Amniotic epithelial cell (primary cell): ENCODE results near the gene CPT1B.
"Not testable (repeated sequence)": the region's sequence is repeated elsewhere in the genome, so short reads cannot be mapped to it uniquely, and the experiment has no call there.

Experiments used
- DNase-seq: peaks from one replicate; pipeline ENCODE4 v3.0.0-alpha.2; 2010; ENCODE audit warnings: low read depth

CPT1B gene

DNA sequence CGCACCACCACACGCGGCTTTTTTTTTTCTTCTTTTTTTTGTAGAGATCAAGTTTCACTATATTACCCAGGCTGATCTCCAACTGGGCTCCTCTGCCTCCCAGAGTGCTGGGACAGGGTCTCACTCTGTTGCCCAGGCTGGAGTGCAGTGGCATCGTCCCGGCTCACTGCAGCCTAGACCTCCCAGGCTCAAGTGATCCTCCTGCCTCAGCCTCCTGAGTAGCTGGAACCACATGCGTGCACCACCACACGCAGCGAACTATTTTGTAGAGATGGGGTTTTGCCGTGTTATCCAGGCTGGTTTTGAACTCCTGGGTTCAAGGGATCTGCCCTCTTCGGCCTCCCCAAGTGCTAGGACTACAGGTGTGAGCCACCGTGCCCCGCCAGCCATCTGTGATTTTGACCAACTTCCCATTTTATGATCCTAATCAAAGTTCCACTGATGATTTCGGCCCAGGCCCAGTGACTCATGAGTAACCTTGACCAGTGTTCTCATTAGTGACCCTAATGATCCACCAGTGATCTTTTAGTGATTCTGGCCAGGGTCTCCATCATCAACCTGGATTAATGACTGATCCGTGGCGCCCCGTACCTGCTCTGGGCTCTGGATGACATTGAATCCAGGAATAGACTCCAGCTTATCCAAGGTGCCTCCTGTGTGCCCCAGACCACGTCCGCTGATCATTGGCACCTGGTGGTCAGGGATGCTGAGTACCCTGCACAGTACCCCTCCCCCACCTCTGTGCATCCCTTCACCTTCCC, 50.1 kb downstream of the CPT1B start:
- no peak for DNase-seq

DNA sequence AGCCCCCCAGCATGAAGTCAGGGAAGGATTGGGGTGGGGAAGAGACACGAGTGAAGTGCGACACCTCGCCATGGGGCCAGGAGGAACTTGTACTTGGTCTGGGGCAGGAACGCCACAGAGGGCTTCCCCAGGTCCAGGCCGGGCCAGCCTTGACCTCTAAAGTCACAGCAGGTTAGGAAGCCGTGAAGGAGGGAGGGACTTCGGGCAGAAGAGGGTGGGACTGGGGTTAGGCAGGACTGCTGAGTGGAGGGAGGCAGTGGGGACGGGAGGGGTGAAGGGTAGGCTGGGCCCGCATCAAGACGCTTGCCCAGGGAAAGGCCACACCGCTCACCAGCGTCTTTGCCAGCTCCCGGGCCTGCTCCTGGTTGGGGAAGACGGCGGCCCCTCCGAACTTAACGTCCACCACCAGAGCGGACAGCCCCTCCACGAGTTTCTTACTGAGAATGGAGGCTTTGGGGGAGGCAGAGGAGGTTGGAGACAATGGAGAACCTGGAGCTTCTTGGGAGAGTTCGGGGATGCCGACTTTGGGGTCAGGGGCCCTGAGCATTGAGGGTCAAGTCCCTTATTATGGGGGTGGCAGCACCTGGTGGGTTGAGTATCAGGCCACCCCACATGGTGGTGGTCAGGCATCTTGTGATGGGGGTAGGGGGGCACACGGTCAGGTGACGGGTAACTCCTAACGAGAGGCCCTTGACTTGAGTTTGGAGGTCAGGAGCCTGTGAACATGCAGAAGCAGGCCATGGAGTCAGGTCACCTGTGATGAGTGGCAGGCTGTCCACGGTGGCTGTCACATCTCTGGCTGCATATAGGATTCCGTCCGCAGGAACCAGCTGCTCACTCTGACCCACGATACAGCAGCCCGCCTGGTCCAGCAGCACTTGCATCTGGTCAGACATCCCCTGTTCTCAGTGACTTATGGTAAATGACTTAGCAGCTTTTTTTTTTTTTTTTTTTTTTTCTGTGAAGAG, 51.1 kb downstream of the CPT1B start:
- DNase-seq: peak; percentile 65

DNA sequence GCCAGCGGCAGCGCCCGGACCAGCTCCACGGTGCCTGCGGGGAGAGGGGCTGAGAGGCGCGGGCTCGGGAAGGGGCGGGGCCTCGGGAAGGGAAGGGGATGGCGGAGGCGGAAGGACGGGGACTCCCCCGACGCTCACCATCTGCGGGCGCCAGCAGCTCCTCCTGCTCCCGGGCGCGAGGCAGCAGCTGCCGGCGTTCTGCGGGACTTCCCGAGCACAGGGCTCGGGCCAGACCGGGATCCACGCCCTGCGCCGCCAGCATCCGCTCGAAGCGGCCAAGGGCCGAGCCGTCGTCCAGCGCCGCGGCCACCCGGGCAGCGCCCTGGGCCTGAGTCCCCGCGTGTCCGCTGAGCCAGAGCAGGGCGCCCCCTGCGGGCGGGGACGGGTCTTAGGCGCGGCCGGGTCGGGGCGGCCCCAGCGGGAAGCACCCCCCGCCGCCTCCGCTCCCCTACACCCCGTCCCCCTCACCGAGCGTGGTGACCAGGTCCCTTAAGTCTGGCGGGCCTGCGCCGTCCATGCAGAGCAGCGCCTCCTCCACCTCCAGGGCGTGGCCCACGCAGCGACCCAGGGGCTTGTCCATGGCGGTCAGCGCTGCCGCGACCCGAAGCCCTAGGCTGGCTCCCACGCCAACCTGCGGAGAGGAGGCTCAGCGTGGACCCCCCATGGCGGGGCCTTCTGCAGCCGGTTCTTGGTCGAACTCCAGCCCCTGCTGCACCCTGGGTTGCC, 52.0 kb downstream of the CPT1B start:
- DNase-seq: peak; percentile 64

DNA sequence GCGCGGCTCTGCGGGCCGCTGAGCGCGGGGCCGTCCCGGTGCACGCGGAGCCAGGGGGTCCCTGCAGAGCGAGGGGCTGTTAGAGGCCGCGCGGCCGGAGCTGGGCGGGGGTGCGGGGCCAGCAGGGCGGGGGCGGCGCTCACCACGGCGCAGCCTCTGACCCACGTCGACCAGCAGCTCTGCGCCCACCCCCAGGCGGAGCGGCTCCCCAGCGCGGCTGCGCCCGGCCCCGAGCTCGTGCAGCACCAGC, 52.4 kb downstream of the CPT1B start:
- DNase-seq: no peak

DNA sequence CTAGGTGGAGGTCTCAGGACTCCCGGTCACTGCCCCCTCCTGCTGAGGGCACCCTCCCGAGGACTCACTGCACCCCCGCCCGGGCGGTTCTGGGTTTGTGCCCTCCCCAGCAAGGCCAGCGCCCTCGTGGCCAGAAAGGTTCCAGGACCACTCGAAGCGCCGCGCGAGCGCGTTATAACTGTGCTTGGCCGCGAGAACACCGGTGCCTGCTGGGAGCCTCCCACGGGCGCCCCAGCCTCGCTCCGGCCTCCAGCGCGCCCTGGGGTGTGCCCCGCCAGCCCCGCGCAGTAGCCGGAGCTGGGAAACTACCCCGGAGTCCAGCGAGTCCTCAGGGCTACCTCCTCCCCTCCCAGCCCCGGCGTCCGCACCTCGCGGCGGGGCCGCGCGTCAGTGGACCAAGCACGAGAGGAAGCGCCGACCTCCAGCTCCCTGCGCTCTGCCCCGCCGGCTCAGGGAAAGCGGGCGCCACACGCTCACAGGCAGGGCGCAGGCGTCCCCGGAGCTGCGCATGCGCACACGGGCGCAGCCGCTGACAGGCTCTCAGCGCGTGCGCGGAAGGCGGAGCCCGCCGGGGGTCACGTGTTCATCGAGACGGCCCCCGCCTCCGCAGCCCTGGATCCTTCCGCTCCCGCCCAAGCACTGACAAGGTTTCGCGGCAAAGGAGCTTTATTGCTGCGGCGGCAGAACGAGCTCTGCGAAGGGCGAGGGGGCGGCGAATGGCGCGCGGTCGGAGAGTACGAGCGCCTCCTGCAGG, 52.9 kb downstream of the CPT1B start, which contains the start of gene SCO2:
SCO2 (minus strand) TSS at position 495 of the 754 bp plus-strand sequence. CDS start 1,187 bp downstream, outside the sequence.
- DNase-seq: peak; percentile 96

DNA sequence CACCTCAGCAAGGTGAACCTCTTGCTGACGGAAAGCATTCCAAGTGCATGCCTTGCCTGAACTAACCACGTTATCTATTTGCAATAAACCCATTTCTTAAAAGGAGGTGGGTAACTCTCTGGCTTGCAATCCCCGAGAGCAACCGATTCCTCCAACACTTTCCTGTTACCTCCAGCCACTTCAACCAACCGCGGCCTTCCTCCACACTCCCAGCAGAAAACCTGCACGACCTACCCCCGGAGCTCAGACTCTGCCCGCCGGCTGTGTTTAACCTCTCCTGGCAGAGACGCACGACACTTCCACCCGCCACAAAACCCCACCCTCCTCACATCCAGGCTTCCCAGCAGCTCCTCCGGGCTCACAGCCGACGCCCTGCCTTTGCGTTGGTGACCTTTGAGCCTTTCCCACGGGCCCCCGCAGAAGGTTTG, 53.5 kb downstream of the CPT1B start:
- no peak for DNase-seq

DNA sequence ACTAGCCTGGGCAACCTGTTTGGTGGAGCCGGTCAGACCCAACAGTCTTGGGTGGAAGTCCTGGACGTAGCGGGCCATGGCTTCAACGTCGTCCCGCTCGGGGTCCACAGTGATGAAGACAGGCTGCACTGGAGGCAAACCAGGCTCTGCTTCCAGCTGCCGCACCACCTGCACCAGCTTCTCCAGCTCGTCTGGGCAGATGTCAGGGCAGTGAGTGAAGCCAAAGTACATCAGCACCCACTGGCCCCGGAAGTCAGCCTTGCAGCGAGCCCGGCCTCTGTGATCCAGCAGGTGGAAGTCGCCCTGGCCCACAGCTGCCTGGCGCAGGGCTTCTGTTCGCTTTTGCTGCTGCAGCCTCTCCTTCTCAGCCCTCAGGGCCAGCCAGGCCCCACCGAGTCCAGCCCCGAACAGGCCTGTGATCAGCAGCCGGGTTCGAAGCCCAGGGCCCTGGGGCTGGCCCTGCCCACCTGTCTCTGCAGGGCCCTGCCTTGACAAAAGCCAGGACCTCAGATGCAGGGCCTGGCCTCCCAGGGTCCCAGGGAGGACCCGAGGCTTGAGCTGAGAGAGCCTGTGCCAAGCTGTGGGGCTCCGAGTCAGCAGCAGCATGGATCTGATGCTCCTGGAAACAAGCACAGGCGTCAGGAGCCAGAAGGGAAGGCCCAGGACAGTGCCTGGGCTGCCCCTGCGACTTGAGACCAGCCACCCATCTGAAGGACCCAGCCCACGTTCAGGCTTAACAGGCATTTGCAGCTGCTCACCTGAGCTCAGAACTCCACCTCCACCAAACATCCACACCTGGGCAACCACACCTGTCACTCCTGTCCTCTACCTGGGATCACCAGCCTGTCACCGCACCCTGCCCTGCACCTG, 54.2 kb downstream of the CPT1B start:
- DNase-seq: no peak

DNA sequence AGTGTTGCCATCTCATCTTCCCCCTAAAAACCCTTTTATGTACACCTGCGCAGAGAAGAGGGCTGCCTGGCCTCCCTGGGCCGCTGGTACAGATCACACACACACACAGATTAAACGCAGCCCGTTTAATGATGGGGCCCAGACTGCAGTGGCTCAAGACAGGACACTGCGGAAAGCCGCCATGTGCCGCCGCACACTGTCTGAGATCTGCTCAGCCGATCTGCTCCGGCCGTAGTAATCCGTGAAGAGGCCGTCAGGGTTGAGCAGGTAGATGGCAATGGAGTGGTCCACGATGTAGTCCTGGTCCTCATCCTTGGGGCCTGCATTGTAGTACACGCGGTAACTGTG, 54.8 kb downstream of the CPT1B start:
- DNase-seq: no peak

DNA sequence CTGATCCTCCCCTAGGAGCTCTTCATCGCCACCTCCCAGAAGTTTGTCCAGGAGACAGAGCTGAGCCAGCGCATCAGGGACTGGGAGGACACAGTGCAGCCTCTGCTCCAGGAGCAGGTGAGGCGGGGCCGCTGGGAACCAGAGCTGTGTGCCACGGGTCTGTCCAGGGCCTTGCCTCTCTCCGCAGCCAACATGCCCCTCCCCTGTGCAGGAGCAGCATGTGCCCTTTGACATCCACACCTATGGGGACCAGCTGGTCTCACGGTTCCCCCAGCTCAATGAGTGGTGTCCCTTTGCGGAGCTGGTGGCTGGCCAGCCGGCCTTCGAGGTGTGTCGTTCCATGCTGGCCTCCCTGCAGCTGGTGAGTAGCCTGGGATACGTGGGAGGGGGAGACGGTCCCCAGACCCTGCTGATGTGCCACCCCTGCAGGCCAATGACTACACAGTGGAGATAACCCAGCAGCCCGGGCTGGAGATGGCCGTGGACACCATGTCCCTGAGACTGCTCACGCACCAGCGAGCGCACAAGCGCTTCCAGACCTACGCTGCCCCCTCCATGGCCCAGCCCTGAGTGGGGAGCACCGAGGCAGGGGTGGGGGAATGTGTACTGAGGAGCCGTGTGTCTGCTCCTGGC, 55.3 kb downstream of the CPT1B start:
- DNase-seq: no peak

DNA sequence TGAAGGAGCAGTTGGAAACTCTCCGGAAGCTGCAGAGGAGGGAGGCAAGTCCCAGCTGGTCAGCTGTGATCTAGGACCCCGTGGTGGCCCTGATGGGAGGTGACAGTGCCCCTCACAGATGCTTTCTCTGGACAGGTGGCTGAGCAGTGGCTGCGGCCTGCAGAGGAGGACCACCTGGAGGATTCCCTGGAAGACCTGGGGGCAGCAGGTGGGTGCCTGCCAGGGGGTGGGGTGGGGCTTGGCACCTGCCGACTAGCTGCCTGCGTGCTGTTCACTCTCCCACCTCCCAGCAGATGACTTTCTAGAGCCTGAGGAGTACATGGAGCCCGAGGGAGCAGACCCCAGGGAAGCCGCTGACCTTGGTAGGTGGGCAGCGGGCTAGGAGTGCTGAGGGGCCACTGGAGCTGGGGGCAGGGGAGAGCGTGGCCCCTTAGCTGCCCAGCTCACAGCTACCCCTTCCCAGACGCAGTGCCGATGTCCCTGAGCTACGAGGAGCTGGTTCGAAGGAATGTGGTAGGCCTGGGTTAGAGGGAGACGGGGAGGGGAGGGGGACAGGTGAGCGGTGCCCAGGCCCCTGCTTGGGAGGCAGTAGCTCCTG, 55.9 kb downstream of the CPT1B start:
- no peak for DNase-seq

DNA sequence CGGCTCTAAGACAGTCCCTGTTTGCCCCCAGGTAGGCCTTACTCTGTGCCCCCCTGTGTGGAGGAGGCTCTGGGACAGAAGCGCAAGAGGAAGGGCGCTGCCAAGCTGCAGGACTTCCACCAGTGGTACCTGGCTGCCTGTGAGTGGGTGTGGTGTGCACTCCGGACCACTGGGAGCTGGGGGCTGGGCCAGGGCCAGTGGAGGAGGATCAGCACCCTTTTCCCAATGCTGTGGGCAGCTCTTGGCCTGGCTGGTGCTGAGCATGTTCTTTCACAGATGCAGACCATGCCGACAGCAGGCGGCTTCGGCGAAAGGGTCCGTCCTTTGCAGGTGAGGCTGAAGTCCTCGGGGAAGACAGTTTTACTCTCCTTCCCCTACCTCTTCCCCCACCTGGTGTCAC, 56.5 kb downstream of the CPT1B start:
- DNase-seq: no peak

DNA sequence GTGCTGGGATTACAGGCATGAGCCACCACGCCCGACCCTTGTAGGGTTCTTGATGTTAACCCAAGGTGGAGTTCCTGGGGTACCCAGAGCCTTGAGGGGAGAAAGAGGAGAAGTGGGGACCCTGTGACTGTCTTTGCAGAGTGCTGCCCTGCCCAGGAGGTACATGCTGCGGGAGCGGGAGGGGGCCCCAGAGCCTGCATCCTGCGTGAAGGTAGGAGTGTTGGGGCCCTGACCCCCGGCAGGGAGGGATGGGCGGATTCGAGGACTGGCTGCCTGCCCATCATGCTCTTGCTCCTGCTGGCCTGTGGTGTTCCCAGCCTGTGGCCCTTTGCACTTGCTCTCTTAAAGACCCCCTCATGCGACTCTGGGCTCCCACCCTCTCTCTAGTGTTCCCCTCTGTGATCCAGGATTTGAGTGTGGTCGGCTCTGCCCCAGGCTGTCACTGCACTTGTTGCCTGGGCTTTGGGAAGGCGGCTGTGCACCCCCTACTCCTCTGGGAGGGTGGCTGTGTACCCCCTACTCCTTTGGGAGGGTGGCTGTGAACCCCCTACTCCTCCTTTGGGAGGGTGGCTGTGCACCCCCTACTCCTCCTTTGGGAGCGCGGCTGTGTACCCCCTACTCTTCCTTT, 57.3 kb downstream of the CPT1B start:
- DNase-seq: no peak

DNA sequence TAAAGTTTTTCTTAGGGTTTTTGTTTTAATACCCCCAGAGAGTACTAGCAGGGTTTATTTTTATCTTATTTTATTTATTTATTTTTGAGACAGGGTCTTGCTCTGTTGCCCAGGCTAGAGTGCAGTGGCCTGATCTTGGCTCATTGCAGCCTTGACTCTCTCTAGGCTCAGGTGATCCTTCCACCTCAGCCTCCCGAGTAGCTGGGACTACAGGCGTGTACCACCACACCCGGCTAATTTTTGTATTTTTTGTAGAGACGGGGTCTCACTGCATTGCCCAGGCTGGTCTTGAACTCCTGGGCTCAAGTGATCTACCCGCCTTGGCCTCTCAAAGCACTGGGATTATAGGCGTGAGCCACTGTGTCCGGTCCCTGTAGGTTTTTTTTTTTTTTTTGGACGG, 58.0 kb downstream of the CPT1B start:
- not testable (repeated sequence) for DNase-seq

DNA sequence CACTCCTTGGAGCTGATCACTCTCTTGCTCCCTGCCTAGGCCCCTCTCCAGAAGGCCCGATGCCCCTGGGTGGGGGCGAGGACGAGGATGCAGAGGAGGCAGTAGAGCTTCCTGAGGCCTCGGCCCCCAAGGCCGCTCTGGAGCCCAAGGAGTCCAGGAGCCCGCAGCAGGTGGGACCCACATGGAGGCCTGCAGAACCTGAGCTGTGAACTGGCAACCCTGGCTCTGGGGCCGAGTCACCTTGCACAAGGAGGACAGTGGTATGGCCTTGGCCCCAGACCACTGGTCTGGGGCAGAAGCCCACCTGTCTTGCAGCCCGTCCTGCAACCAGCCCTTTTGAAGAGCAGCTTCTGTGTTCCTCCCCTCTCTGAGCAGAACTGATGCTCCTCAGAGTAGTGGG, 59.1 kb downstream of the CPT1B start:
- DNase-seq: no peak
